GM04504 (cell line): ENCODE data around the gene CHAT.

Experiments used
- DNase-seq: peaks from one replicate; pipeline ENCODE4 v3.0.0-alpha.2; 2012; ENCODE audit warnings: low read depth

The CHAT gene

DNA sequence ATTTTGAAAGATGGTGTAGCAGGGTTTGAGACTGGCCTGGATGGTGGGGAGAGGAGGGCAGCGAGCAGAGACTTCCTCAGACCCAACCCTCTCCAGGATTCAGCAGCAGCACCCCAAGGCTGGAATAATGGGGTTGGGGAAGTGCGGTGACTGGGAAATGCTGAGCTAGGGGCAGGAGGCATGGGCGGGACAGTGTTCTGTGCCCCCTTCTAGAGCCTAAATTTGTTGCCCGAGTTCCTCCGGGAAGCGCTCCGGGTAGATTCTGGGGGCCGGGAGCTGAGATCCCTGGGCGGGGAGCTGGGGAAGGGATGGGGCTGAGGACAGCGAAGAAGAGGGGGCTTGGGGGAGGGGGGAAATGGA, at the start of gene CHAT:
CHAT (plus strand) TSS at position 156 of the 360 bp plus-strand sequence; CDS start at position 309, 153 bp downstream.
- no peak for DNase-seq

- DNase-seq, result no peak
Measured at GRCh38 chr10:49564461-49565009, 49.3 kb upstream of the CHAT start.

DNA sequence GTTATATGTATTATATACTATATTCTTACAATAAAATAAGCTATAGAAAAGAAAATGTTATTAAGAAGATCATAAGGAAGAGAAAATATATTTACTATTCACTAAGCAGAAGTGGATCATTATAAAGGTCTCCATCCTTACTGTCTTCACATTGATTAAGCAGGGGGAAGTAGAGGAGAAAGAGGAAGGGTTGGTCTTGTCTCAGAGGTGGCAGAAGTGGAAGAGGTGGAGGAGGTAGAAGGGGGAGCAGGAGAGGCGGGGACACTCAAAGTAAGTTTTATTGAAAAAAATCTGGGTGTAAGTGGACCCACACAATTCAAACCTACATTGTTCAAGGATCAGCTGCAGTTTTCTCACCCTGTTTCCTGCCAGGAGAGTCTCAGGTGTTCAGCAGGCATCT, 46.0 kb upstream of the CHAT start:
- DNase-seq, result no peak

- DNase-seq, result no peak
Measured at GRCh38 chr10:49568235-49568634, 45.6 kb upstream of the CHAT start.

GRCh38 chr10:49569031-49569631, 44.7 kb upstream of the CHAT start:
- DNase-seq, result no peak

GRCh38 chr10:49571388-49571787, 42.4 kb upstream of the CHAT start:
- DNase-seq, result no peak

DNA sequence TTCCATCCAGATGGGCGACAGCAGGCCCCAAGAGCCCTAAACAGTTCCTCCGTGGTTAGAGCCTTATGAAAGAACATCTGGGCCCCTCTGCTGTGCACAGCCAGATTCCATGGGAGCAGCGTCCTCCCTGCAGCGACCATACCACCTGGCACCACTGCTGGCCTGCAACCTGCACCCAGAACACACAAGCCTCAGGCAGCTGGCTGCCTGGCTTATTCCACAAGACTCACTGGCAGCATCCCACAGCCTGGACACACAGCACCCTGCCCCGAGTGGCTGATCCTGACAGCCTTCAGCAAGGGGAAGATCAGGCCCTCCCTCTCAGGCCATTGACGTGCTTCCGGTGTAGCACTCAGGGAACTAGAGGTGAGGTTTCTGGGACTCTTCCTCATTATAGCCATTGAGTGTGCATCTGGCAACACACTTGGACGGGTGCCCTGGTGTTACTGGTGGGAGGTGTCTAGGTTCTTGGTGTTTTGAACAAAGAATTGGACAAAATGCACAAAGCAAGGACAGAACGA, 41.2 kb upstream of the CHAT start:
- DNase-seq, result no peak

GRCh38 chr10:49575489-49576072, 38.3 kb upstream of the CHAT start:
- no peak for DNase-seq

DNA sequence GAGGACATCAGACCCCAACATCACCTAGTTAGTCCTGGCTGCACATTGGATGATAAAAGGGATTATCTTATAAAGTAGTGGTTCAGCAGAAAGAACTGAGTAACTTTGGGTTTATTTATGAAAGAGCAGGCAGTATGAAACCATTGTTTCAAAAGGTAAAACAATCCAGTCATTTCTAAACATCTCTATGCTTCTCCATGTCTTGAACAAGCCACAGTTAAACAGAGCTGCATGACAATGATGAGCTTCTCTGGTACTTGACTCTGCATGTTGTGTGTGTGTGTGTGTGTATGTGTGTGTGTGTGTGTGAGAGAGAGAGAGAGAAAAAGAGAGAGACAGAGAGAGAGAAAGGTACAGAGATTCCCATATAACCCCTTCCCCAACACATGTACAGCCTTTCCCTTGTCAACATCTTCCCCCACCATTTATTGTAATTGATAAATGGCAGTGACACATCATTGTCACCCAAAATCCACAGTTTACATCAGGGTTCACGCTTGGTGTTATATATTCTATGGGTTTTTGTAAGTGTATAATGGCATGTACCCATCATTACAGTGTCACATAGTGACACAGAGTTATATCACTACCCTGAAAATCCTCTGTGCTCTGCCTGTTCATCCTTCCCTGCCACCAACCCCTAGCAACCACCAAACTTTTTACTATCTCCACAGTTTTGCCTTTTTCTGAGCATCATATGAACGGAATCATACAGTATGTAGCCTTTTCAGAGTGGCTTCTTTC, 36.5 kb upstream of the CHAT start:
- no peak for DNase-seq

- no peak for DNase-seq
Measured at GRCh38 chr10:49578392-49578791, 35.4 kb upstream of the CHAT start.

DNA sequence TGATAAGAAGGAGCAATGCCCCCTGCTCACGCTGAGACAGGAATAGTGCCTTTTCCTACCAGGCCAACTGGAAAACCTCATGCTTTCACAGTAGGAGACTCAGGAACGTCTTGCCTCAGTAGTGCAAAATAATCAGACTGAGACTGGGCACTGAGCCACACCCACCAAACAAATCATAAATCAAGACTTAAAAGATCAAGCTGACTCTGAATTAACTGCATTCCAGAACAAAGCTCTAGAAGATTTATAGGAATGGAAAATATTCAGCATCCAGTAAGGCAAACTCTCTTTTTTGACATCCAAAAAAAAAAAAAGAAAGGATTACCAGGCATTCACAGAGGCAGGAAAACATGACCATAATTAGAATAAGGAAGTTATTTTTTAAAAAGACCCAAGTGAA, 34.2 kb upstream of the CHAT start:
- DNase-seq, result no peak

GRCh38 chr10:49585387-49585786, 28.4 kb upstream of the CHAT start:
- DNase-seq, result no peak

GRCh38 chr10:49587981-49588380, 25.9 kb upstream of the CHAT start:
- no peak for DNase-seq

GRCh38 chr10:49592726-49593563, 20.9 kb upstream of the CHAT start:
- DNase-seq, result no peak

- DNase-seq, result no peak
Measured at GRCh38 chr10:49593564-49593875, 20.3 kb upstream of the CHAT start.

- no peak for DNase-seq
Measured at GRCh38 chr10:49593998-49594397, 19.8 kb upstream of the CHAT start.

DNA sequence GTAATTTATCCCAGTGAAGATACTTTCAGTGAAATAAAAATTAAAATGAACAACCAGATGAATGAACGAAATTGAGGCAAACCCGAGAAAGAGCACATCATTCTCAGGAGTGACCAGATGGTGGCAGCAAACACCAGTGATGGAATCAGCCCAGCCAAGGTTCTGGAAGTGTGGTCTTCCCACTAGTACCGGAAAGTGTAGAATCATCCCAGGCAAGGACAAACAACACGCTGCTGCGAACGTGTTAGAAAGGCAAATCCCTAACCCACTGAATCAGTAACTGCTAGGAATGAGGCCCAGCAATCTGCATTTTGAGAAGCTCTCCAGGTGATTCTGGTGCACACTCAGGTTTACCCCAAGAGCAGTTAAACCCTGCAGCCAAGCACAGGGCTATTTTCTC, 19.2 kb upstream of the CHAT start:
- DNase-seq, result peak; percentile 40

DNA sequence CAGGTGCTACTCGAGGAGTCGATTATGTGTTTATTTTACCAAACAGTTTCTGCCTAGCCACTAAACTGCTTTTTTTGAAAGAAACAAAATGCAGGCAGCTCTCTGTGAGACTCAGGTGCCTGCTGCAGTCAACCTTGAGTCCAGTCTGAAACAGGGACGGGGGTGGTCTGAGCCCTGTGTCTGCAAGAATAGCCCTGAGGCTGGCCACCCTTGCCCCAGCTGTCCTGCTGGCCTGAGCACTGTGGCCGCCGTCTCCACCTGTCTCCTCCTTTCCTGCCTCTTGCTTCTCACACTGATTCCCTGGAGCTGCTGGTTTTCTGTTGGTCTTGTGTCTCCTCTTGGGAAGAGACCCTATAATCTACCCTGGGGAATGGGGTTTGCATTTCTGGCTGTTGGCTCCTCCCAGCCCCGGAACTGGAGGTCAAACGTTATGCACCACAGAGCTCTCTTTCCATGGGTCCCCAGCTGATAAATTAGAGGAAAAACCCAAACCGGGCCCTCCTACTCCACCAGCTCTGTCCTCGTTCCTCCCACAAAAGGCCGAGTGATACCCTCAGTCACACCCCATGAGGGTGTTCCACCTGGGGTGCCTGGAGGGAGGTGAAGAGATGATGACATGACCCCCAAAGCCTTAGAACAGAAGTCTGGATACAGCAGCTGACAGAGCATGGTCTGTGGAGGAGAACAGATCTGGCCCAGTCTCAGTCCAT, 18.7 kb upstream of the CHAT start:
- no peak for DNase-seq

GRCh38 chr10:49595713-49596492, 17.9 kb upstream of the CHAT start:
- DNase-seq, result no peak

- no peak for DNase-seq
Measured at GRCh38 chr10:49596493-49596809, 17.4 kb upstream of the CHAT start.

DNA sequence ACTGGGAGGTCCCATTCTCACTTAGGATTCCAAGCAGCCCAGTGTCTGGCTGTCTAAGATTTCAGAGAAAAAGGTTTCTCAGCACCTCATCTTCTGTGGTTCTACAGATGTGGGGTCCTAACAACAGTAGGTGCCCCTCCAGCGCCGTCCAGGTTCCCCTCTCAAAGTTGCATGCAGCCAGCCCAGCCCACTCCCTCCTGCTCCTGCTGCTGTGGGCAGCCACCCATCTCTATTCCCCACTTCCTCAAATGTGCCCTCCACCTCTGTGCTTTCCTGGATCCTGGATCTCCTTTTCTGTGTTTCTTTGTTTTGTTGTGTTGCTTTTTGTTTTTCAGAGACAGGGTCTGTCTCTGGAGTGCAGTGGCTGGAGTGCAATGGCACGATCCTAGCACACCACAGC, 17.0 kb upstream of the CHAT start:
- DNase-seq, result no peak
